HUES64 (cell line): Measurements from ENCODE around the gene POPDC2.
"Not testable (repeated sequence)": the region's sequence is repeated elsewhere in the genome, so short reads cannot be mapped to it uniquely, and the experiment has no call there.

Experiments
- H3K27ac ChIP-seq: 2 replicates; pipeline ENCODE4 v1.7.0; 2013; ENCODE audit warnings: low read depth, low read length, inconsistent platforms
- H3K27me3 ChIP-seq: 2 replicates; pipeline ENCODE4 v1.6.1; 2013; ENCODE audit warnings: mild to moderate bottlenecking, low read length; ENCODE audit not compliant: insufficient read depth
- H3K36me3 ChIP-seq: 2 replicates; pipeline ENCODE4 v1.6.1; 2013; ENCODE audit warnings: mild to moderate bottlenecking, low read length; ENCODE audit not compliant: insufficient read depth
- H3K4me1 ChIP-seq: 2 replicates; pipeline ENCODE4 v1.6.1; 2013; ENCODE audit warnings: mild to moderate bottlenecking, low read length, moderate library complexity; ENCODE audit not compliant: insufficient read depth
- H3K4me3 ChIP-seq: 2 replicates; pipeline ENCODE4 v1.5.1; 2013; ENCODE audit warnings: mild to moderate bottlenecking, low read length, moderate library complexity
- H3K9ac ChIP-seq: 2 replicates; pipeline ENCODE4 v1.6.1; 2013; ENCODE audit warnings: mild to moderate bottlenecking, low read depth, low read length
- H3K9me3 ChIP-seq: 2 replicates; pipeline ENCODE4 v1.6.1; 2013; ENCODE audit warnings: low read depth, low read length; ENCODE audit not compliant: insufficient read depth
- WGBS: fragments of 150-250, 120-280 bp; methylation state at CpG from one replicate; pipeline ENCODE4 v1.1.7; 2013; ENCODE audit warnings: missing lambda C conversion rate; 5-methylcytosine and 5-hydroxymethylcytosine counted together

Gene POPDC2

GRCh38 chr3:119681279-119681678 is 20.9 kb upstream of the POPDC2 start:
- Histone ChIP-seq H3K36me3 (no peaks in the 10 kb centered on the region), H3K9ac (no peak overlapping the region), H3K4me1 (peaks cover 6% of the 10 kb centered on the region), H3K27ac (no peak overlapping the region), H3K4me3 (no peak overlapping the region), H3K9me3 (no peaks in the 10 kb centered on the region), H3K27me3 (no peaks in the 10 kb centered on the region)
- WGBS, result 100% methylated on average over 1 of the region's 1 CpG

GRCh38 chr3:119679874-119680273 is 19.5 kb upstream of the POPDC2 start:
- Histone ChIP-seq H3K4me1 (peaks cover 11% of the 10 kb centered on the region), H3K27me3 (no peaks in the 10 kb centered on the region), H3K36me3 (peaks cover 4% of the 10 kb centered on the region), H3K4me3 (no peak overlapping the region), H3K27ac (no peak overlapping the region), H3K9ac (no peak overlapping the region), H3K9me3 (no peaks in the 10 kb centered on the region)

GRCh38 chr3:119678209-119678608 is 17.8 kb upstream of the POPDC2 start:
- H3K4me1 ChIP-seq, result peaks cover 11% of the 10 kb centered on the region
- WGBS, result 97% methylated on average over 10 of the region's 10 CpGs
- H3K9me3 ChIP-seq, H3K4me3 ChIP-seq, H3K27me3 ChIP-seq, H3K27ac ChIP-seq, H3K9ac ChIP-seq: not testable (repeated sequence)
- H3K36me3 ChIP-seq, result peaks cover 20% of the 10 kb centered on the region

GRCh38 chr3:119677641-119677934 is 17.2 kb upstream of the POPDC2 start:
- Histone ChIP-seq H3K4me3 (peak overlapping the region; percentile 84), H3K9me3 (no peaks in the 10 kb centered on the region), H3K9ac (peak overlapping the region; percentile 56), H3K27me3 (no peaks in the 10 kb centered on the region), H3K4me1 (peaks cover 11% of the 10 kb centered on the region), H3K36me3 (peaks cover 26% of the 10 kb centered on the region), H3K27ac (peak overlapping the region; percentile 40; the same call in 1 of the 2 replicates)
- 24% methylated on average over 6 of the region's 6 CpGs for WGBS

- Histone ChIP-seq H3K4me3 (peak within 1 kb of the TSS; percentile 84), H3K36me3 (peaks cover 32% of the 10 kb centered on the region), H3K4me1 (peaks cover 11% of the 10 kb centered on the region), H3K27me3 (no peaks in the 10 kb centered on the region), H3K9ac (peak within 1 kb of the TSS; percentile 76), H3K9me3 (no peaks in the 10 kb centered on the region), H3K27ac (peak within 1 kb of the TSS; percentile 87)
- under 1% methylated on average over 46 of the region's 54 CpGs for WGBS
These were observed 16.6 kb upstream of the POPDC2 start, which contains the start of gene COX17 for GRCh38 chr3:119676771-119677640. COX17 (minus strand) TSS chr3:119677406; CDS start chr3:119677310, 96 bp downstream.

GRCh38 chr3:119676020-119676419 is 15.6 kb upstream of the POPDC2 start:
- Histone ChIP-seq H3K27ac (no peak overlapping the region), H3K27me3 (no peaks in the 10 kb centered on the region), H3K4me3 (peak overlapping the region; percentile 84), H3K9me3 (no peaks in the 10 kb centered on the region), H3K36me3 (peaks cover 42% of the 10 kb centered on the region), H3K4me1 (peaks cover 11% of the 10 kb centered on the region), H3K9ac (peak overlapping the region; percentile 71; the same call in 1 of the 2 replicates)
- WGBS, result 88% methylated on average over 1 of the region's 1 CpG

- peaks cover 11% of the 10 kb centered on the region for H3K4me1 ChIP-seq
- H3K36me3 ChIP-seq, result peaks cover 48% of the 10 kb centered on the region
- no peaks in the 10 kb centered on the region for H3K27me3 ChIP-seq
- H3K9me3 ChIP-seq, result no peaks in the 10 kb centered on the region
- H3K9ac ChIP-seq, result no peak overlapping the region
- H3K4me3 ChIP-seq, result peak overlapping the region; percentile 84
- 93% methylated on average over 2 of the region's 5 CpGs for WGBS
- no peak overlapping the region for H3K27ac ChIP-seq
These were observed 14.9 kb upstream of the POPDC2 start for GRCh38 chr3:119675188-119675874.

GRCh38 chr3:119673875-119674274 is 13.5 kb upstream of the POPDC2 start:
- peaks cover 11% of the 10 kb centered on the region for H3K4me1 ChIP-seq
- WGBS, result 90% methylated on average over 18 of the region's 18 CpGs
- no peaks in the 10 kb centered on the region for H3K27me3 ChIP-seq
- no peak overlapping the region for H3K27ac ChIP-seq
- H3K4me3 ChIP-seq, result no peak overlapping the region
- no peak overlapping the region for H3K9ac ChIP-seq
- peaks cover 62% of the 10 kb centered on the region for H3K36me3 ChIP-seq
- H3K9me3 ChIP-seq, result no peaks in the 10 kb centered on the region

- Histone ChIP-seq H3K9me3 (no peaks in the 10 kb centered on the region), H3K9ac (no peak overlapping the region), H3K27me3 (no peaks in the 10 kb centered on the region), H3K27ac (no peak overlapping the region), H3K36me3 (peaks cover 73% of the 10 kb centered on the region), H3K4me3 (no peak overlapping the region), H3K4me1 (peaks cover 10% of the 10 kb centered on the region)
- 95% methylated on average over 2 of the region's 2 CpGs for WGBS
These were observed 12.4 kb upstream of the POPDC2 start for GRCh38 chr3:119672776-119673175.

GRCh38 chr3:119669906-119670570 is 9.6 kb upstream of the POPDC2 start:
- Histone ChIP-seq H3K9ac (no peak overlapping the region), H3K27me3 (no peaks in the 10 kb centered on the region), H3K4me1 (no peaks in the 10 kb centered on the region), H3K9me3 (no peaks in the 10 kb centered on the region), H3K4me3 (no peak overlapping the region), H3K27ac (no peak overlapping the region), H3K36me3 (peaks cover 72% of the 10 kb centered on the region)
- 95% methylated on average over 4 of the region's 5 CpGs for WGBS

GRCh38 chr3:119665954-119666559 is 5.7 kb upstream of the POPDC2 start:
- WGBS, result 67% methylated on average over 3 of the region's 6 CpGs
- no peak overlapping the region for H3K9ac ChIP-seq
- no peak overlapping the region for H3K4me3 ChIP-seq
- no peaks in the 10 kb centered on the region for H3K27me3 ChIP-seq
- H3K27ac ChIP-seq, result no peak overlapping the region
- H3K9me3 ChIP-seq, result no peaks in the 10 kb centered on the region
- H3K4me1 ChIP-seq, result no peaks in the 10 kb centered on the region
- H3K36me3 ChIP-seq, result peaks cover 33% of the 10 kb centered on the region
